ELR (cell line): Measurements from ENCODE around the gene NECTIN1.

ENCODE experiments used
- DNase-seq: peaks from one replicate; pipeline ENCODE4 v3.0.0-alpha.2; 2015; ENCODE audit warnings: low read depth

Gene NECTIN1

GRCh38 chr11:119640541-119640940 is 88.5 kb downstream of the NECTIN1 start:
- DNase-seq = no peak

- no peak for DNase-seq
These were observed 89.3 kb downstream of the NECTIN1 start for GRCh38 chr11:119639642-119640205.

- DNase-seq = no peak
These were observed 90.1 kb downstream of the NECTIN1 start for GRCh38 chr11:119638851-119639250.

GRCh38 chr11:119637481-119637880 is 91.5 kb downstream of the NECTIN1 start:
- DNase-seq = no peak

- no peak for DNase-seq
These were observed 93.2 kb downstream of the NECTIN1 start for GRCh38 chr11:119635776-119636175.

- DNase-seq = no peak
These were observed 93.8 kb downstream of the NECTIN1 start for GRCh38 chr11:119635041-119635740.

GRCh38 chr11:119634301-119634700 is 94.7 kb downstream of the NECTIN1 start:
- DNase-seq = no peak

- no peak for DNase-seq
These were observed 99.0 kb downstream of the NECTIN1 start for GRCh38 chr11:119629834-119630624.

GRCh38 chr11:119629085-119629484 is 99.9 kb downstream of the NECTIN1 start:
- DNase-seq = no peak

GRCh38 chr11:119627286-119627685 is 101.7 kb downstream of the NECTIN1 start:
- DNase-seq = no peak

- DNase-seq = no peak
These were observed 102.1 kb downstream of the NECTIN1 start for GRCh38 chr11:119626871-119627270.

GRCh38 chr11:119626197-119626841 is 102.7 kb downstream of the NECTIN1 start:
- DNase-seq = peak; percentile 10

GRCh38 chr11:119625206-119625978 is 103.6 kb downstream of the NECTIN1 start:
- no peak for DNase-seq

- DNase-seq = no peak
These were observed 104.4 kb downstream of the NECTIN1 start for GRCh38 chr11:119624629-119625028.

GRCh38 chr11:119624102-119624615 is 104.8 kb downstream of the NECTIN1 start:
- DNase-seq = no peak

GRCh38 chr11:119623682-119624081 is 105.3 kb downstream of the NECTIN1 start:
- no peak for DNase-seq

- DNase-seq = no peak
These were observed 106.4 kb downstream of the NECTIN1 start for GRCh38 chr11:119622454-119623143.

GRCh38 chr11:119619665-119620064 is 109.3 kb downstream of the NECTIN1 start:
- DNase-seq = no peak

- DNase-seq = no peak
These were observed 110.6 kb downstream of the NECTIN1 start for GRCh38 chr11:119618208-119618909.

- DNase-seq = no peak
These were observed 111.7 kb downstream of the NECTIN1 start for GRCh38 chr11:119617340-119617713.
